ENCODE results near the gene SPZ1. TPM values are rescaled to one million over a fixed set of nuclear protein-coding genes. Genes with fewer than 3 reads are reported as not detected.
"Not testable (repeated sequence)": the region's sequence is repeated elsewhere in the genome, so short reads cannot be mapped to it uniquely, and the experiment has no call there.

The SPZ1 gene
- total and polyA plus RNA-seq, 2 of the 8 experiments (the other 6 are each of a cell fraction or from before 2014, with no cell fraction given) = not detected

DNA sequence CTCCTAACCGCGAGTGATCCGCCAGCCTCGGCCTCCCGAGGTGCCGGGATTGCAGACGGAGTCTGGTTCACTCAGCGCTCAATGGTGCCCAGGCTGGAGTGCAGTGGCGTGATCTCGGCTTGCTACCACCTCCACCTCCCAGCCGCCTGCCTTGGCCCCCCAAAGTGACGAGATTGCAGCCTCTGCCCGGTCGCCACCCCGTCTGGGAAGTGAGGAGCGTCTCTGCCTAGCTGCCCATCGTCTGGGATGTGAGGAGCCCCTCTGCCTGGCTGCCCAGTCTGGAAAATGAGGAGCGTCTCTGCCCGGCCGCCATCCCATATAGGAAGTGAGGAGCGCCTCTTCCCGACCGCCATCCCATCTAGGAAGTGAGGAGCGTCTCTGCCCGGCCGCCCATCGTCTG is 19.0 kb upstream of the SPZ1 start:
- WGBS, 2 experiments (ENCODE audit: extremely low coverage in 1 of 2, insufficient coverage in 1 of 2, insufficient read length in 1 of 2, insufficient replicate concordance in 2 of 2, low coverage in 1 of 2, low lambda C conversion rate in 2 of 2, missing lambda C conversion rate in 1 of 2) = 93% methylated on average over 16 of the region's 27 CpGs; no CpG with 5 or more reads in 1 of the 2 experiments
- H3K27ac ChIP-seq (ENCODE audit: low read depth, low read length); H4K5ac ChIP-seq (ENCODE audit: insufficient read length, low read depth, low read length); H3K79me1 ChIP-seq (ENCODE audit: low read depth, low read length); H3K9me3 ChIP-seq (ENCODE audit: insufficient read depth in 2 of 2, low read depth in 1 of 2, low read length in 1 of 2); H3K27me3 ChIP-seq (replicated peaks in 1 of 4; ENCODE audit: control insufficient read depth in 3 of 4, extremely low read depth in 1 of 4, insufficient read depth in 3 of 4, low read length in 3 of 4); H2BK20ac ChIP-seq (ENCODE audit: low read length); H4K20me1 ChIP-seq (replicated peaks in 1 of 2; ENCODE audit: control insufficient read depth in 1 of 2, insufficient read depth in 2 of 2, low read length in 2 of 2); H3K9ac ChIP-seq (replicated peaks in 1 of 4; ENCODE audit: extremely low read depth in 1 of 4, low read depth in 3 of 4, low read length in 3 of 4); H2BK120ac ChIP-seq (replicated peaks; ENCODE audit: low read depth, low read length); H3K23ac ChIP-seq (ENCODE audit: insufficient read length); H3K14ac ChIP-seq (ENCODE audit: insufficient read length); H4K91ac ChIP-seq (replicated peaks; ENCODE audit: insufficient read length, low read length); H2BK12ac ChIP-seq (ENCODE audit: low read depth, low read length); CTCF ChIA-PET (ENCODE audit: partially characterized antibody); H2AFZ ChIP-seq (ENCODE audit: low read length); H3K79me2 ChIP-seq (ENCODE audit: control insufficient read depth in 1 of 2, insufficient read depth in 2 of 2, low read length in 2 of 2); H3K4me1 ChIP-seq (replicated peaks in 1 of 4; ENCODE audit: control insufficient read depth in 3 of 4, insufficient read depth in 4 of 4, low read length in 3 of 4); H3K23me2 ChIP-seq (ENCODE audit: low read depth, low read length); H2BK5ac ChIP-seq (ENCODE audit: low read depth, low read length); FAIRE-seq; H3K56ac ChIP-seq (replicated peaks; ENCODE audit: insufficient read length, low read depth, low read length); H2AK5ac ChIP-seq (ENCODE audit: low read depth, low read length); H3K18ac ChIP-seq (ENCODE audit: extremely low read depth, low read length); H4K8ac ChIP-seq (ENCODE audit: extremely low read depth, insufficient read depth, low read length); H3K36me3 ChIP-seq (ENCODE audit: control insufficient read depth in 2 of 4, insufficient read depth in 4 of 4, low read length in 3 of 4); POLR2A ChIA-PET (ENCODE audit: partially characterized antibody); H2BK15ac ChIP-seq (ENCODE audit: low read length); DNase-seq (ENCODE audit: low read depth in 1 of 2, low spot score in 2 of 2); H3K4me3 ChIP-seq (ENCODE audit: extremely low read depth in 1 of 4, insufficient read depth in 2 of 4, low read depth in 3 of 4, low read length in 4 of 4); H3K4ac ChIP-seq (replicated peaks; ENCODE audit: insufficient read length, low read depth, low read length); H3K4me2 ChIP-seq (ENCODE audit: insufficient read depth in 1 of 2, low read depth in 2 of 2, low read length in 2 of 2): not testable (repeated sequence)

DNA sequence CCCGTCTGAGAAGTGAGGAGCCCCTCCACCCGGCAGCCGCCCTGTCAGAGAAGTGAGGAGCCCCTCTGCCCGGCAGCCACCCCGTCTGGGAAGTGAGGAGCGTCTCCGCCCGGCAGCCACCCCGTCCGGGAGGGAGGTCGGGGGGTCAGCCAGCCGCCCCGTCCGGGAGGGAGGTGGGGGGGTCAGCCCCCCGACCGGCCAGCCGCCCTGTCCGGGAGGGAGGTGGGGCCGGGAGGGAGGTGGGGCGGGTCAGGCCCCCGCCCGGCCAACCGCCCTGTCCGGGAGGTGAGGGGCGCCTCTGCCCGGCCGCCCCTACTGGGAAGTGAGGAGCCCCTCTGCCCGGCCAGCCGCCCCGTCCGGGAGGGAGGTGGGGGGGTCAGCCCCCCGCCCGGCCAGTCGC is 18.5 kb upstream of the SPZ1 start:
- H3K9ac ChIP-seq (replicated peaks in 1 of 4; ENCODE audit: extremely low read depth in 1 of 4, low read depth in 3 of 4, low read length in 3 of 4); H4K20me1 ChIP-seq (replicated peaks in 1 of 2; ENCODE audit: control insufficient read depth in 1 of 2, insufficient read depth in 2 of 2, low read length in 2 of 2); DNase-seq (ENCODE audit: low read depth in 1 of 2, low spot score in 2 of 2); POLR2A ChIA-PET (ENCODE audit: partially characterized antibody); H2BK12ac ChIP-seq (ENCODE audit: low read depth, low read length); H4K8ac ChIP-seq (ENCODE audit: extremely low read depth, insufficient read depth, low read length); H3K4me3 ChIP-seq (ENCODE audit: extremely low read depth in 1 of 4, insufficient read depth in 2 of 4, low read depth in 3 of 4, low read length in 4 of 4); H3K56ac ChIP-seq (replicated peaks; ENCODE audit: insufficient read length, low read depth, low read length); H2AK5ac ChIP-seq (ENCODE audit: low read depth, low read length); H2BK120ac ChIP-seq (replicated peaks; ENCODE audit: low read depth, low read length); H3K4me1 ChIP-seq (replicated peaks in 1 of 4; ENCODE audit: control insufficient read depth in 3 of 4, insufficient read depth in 4 of 4, low read length in 3 of 4); H2BK5ac ChIP-seq (ENCODE audit: low read depth, low read length); H3K36me3 ChIP-seq (ENCODE audit: control insufficient read depth in 2 of 4, insufficient read depth in 4 of 4, low read length in 3 of 4); FAIRE-seq; H3K27me3 ChIP-seq (replicated peaks in 1 of 4; ENCODE audit: control insufficient read depth in 3 of 4, extremely low read depth in 1 of 4, insufficient read depth in 3 of 4, low read length in 3 of 4); H3K79me1 ChIP-seq (ENCODE audit: low read depth, low read length); H3K14ac ChIP-seq (ENCODE audit: insufficient read length); H3K4ac ChIP-seq (replicated peaks; ENCODE audit: insufficient read length, low read depth, low read length); H2AFZ ChIP-seq (ENCODE audit: low read length); H3K27ac ChIP-seq (ENCODE audit: low read depth, low read length); H3K18ac ChIP-seq (ENCODE audit: extremely low read depth, low read length); H3K23me2 ChIP-seq (ENCODE audit: low read depth, low read length); H4K5ac ChIP-seq (ENCODE audit: insufficient read length, low read depth, low read length); H3K9me3 ChIP-seq (ENCODE audit: insufficient read depth in 2 of 2, low read depth in 1 of 2, low read length in 1 of 2); H3K23ac ChIP-seq (ENCODE audit: insufficient read length); H3K79me2 ChIP-seq (ENCODE audit: control insufficient read depth in 1 of 2, insufficient read depth in 2 of 2, low read length in 2 of 2); H4K91ac ChIP-seq (replicated peaks; ENCODE audit: insufficient read length, low read length); H2BK20ac ChIP-seq (ENCODE audit: low read length); CTCF ChIA-PET (ENCODE audit: partially characterized antibody); H3K4me2 ChIP-seq (ENCODE audit: insufficient read depth in 1 of 2, low read depth in 2 of 2, low read length in 2 of 2); H2BK15ac ChIP-seq (ENCODE audit: low read length): not testable (repeated sequence)
- WGBS, 2 experiments (ENCODE audit: extremely low coverage in 1 of 2, insufficient coverage in 1 of 2, insufficient read length in 1 of 2, insufficient replicate concordance in 2 of 2, low coverage in 1 of 2, low lambda C conversion rate in 2 of 2, missing lambda C conversion rate in 1 of 2) = no CpG with 5 or more reads among the region's 34 CpGs
